C4-2B (cell line): Measurements from ENCODE around the gene BLNK.

Experiments
- H3K27ac ChIP-seq: fragments of 450-650 bp; 2 replicates; pipeline ENCODE4 v1.5.1; 2017
- CTCF ChIP-seq: fragments of 450-650 bp; conservative IDR thresholded peaks from 2 replicates; pipeline ENCODE4 v1.5.1; 2017; ENCODE audit warnings: mild to moderate bottlenecking
- ZFX ChIP-seq: fragments of 450-650 bp; IDR thresholded peaks from 2 replicates; pipeline ENCODE4 v1.6.1; 2017

BLNK gene

GRCh38 chr10:96261132-96261531 lies 10.2 kb downstream of the BLNK start:
- H3K27ac ChIP-seq: no peak overlapping the region

DNA sequence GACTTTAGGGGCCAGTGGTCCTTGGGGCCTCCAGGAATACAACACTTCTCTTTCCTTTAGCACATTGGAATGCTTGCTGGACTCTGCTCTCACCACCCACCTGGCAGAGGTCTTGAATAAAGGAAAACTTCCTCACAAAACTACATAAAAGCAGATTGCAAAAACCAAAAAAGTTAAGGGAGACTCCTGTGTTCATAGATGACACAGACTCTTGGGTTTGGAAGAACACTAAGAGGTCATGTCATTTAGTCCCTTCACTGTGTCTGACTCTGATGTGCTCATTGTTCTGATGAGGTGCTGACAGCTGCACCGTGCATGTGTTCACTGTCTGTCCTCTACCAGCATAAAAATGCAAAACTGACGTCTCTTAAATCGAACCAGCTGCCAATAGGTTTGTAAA lies 11.4 kb downstream of the BLNK start:
- H3K27ac ChIP-seq: no peak overlapping the region
- no peak for TF ChIP-seq ZFX
- TF ChIP-seq CTCF: no peak

More at GRCh38 chr10:96261132-96261531, 10.2 kb downstream of the BLNK start:
- TF ChIP-seq CTCF (no peak), ZFX (no peak)

DNA sequence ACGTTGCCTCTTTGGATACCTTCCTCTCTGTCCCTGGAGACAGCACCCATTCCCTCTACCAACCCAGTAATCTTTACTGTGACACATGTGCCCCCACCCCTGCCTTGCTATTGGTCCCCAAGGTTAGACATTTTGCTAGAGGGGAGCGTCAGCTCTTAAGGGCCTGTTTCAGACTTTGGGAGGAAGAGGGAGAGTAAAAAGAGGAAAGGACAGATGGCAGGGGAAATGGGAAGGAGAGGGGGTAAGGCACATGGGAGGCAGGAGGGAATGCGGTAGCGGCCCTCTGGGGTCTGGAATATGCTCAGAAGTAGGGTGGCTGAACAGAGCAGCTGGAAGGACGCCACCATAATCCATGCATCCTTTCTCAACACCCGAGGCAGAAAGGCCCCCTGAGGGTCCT lies 12.2 kb downstream of the BLNK start:
- TF ChIP-seq ZFX: no peak
- no peak for TF ChIP-seq CTCF
- no peak overlapping the region for H3K27ac ChIP-seq

DNA sequence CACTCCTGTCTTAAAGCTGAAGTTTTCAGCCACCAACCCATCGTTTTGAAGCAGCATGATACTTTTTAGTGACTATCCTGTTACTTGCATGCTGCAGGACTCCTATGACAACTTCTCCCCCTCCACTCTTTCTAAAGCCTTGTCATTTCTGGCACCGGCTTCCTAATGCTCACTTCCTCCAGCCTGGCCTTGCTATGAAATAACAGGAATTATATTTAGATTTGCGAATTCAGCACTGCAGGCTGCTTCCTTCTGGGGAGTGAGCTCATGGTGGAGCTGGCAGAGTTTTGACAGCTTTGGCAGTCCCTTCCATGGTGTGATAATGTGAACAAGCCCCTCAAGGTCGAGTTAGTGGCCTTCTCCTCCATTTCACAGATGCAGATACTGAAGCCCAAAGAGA lies 13.4 kb downstream of the BLNK start:
- TF ChIP-seq CTCF (no peak), ZFX (no peak)
- no peak overlapping the region for H3K27ac ChIP-seq

DNA sequence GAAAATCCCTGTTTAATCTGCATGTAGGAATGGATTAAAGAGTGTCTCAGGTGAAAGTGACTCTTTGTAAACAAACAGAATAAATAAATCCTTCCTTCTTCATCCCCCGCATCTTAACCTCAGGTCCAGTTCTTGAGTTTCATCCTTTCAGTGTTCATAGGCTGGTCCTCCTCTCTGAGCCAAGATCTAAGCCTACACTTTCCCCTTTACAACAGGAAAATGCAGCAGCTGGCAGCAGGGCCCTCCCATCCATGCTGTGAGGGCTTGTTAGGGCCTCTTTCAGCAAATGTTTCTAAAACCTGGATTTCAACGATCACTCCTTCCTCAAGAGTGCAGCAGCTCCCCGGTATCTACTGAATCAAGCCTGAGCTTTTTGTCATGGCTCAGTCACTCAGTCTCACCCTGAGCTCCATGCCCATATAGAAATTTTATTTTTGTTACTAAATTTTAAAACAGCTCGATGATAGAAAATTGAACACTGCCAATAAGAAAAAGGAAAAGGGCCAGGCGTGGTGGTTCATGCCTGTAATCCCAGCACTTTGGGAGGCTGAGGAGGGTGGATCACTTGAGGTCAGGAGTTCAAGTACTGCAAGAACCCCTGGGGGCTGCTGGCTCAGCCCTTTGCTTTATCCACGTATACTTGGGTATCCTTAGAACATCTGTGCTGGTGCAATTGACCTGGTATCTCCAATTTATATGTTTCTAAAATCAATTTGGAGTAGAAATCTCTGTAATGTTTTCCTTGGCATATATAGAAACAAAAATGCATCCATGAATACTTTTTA lies 15.6 kb downstream of the BLNK start:
- no peak overlapping the region for H3K27ac ChIP-seq
- TF ChIP-seq CTCF (no peak), ZFX (no peak)

GRCh38 chr10:96254976-96255375 lies 16.4 kb downstream of the BLNK start:
- TF ChIP-seq ZFX: no peak
- TF ChIP-seq CTCF: no peak

GRCh38 chr10:96252730-96253129 lies 18.6 kb downstream of the BLNK start:
- TF ChIP-seq CTCF (no peak), ZFX (no peak)
- H3K27ac ChIP-seq: no peak overlapping the region

More at GRCh38 chr10:96254976-96255375, 16.4 kb downstream of the BLNK start:
- no peak overlapping the region for H3K27ac ChIP-seq
